Endothelial cell of umbilical vein (primary cell): ENCODE data around the gene MAB21L2. TPM values are rescaled to one million over a fixed set of nuclear protein-coding genes. Genes with fewer than 3 reads are reported as not detected.

ENCODE experiments used
- BruUV-seq: library from RNA; stranded (reverse); fragments of 400-500 nt; replicated peaks from 2 replicates; lab custom pipeline; 2021; lab: Mats Ljungman, UMichigan
- CTCF ChIA-PET: fragments of 300-600, 350-600 bp; sonication (Branson Sonifier 250); formaldehyde crosslinking; loops from one replicate; lab custom pipeline; 2021; ENCODE audit warnings: antibody characterized with exemption, inconsistent platforms; lab: Charles Lee
- POLR2A ChIA-PET: fragments of 300-600, 350-600 bp; sonication (Branson Sonifier 250); formaldehyde crosslinking; loops from one replicate; lab custom pipeline; 2021; ENCODE audit warnings: antibody characterized with exemption, inconsistent platforms; lab: Charles Lee
- DNase-seq: peaks from one replicate; pipeline ENCODE4 v3.0.0-alpha.2; 2011; ENCODE audit warnings: low read depth, low spot score
- FAIRE-seq: peaks from 2 replicates; lab custom pipeline; 2011; peaks lifted over from hg19 to GRCh38; lab: Jason Lieb, UNC
- H2AFZ ChIP-seq: 2 replicates; pipeline ENCODE4 v1.6.0; 2012; ENCODE audit warnings: low read depth, low read length, control low read depth, inconsistent platforms
- H3K27ac ChIP-seq: 2 replicates; pipeline ENCODE4 v1.5.1; 2011; ENCODE audit warnings: low read depth, mild to moderate bottlenecking, control low read depth, low read length, moderate library complexity; ENCODE audit not compliant: insufficient read depth
- H3K27me3 ChIP-seq, 2 experiments: 2 replicates each; pipeline versions ENCODE4 v1.6.0 to v1.6.1; 2011; ENCODE audit warnings: low read length in 2 of 2, mixed read lengths in 1 of 2; ENCODE audit not compliant: control insufficient read depth in 2 of 2, insufficient read depth in 2 of 2
- H3K36me3 ChIP-seq, 2 experiments: 2 replicates in 1 of 2; 3 replicates in 1 of 2; pipeline ENCODE4 v1.5.1; 2011; ENCODE audit warnings: low read length in 2 of 2, mild to moderate bottlenecking in 1 of 2, moderate library complexity in 1 of 2; ENCODE audit not compliant: control insufficient read depth in 2 of 2, insufficient read depth in 2 of 2; ENCODE audit errors: extremely low read depth in 1 of 2
- H3K4me1 ChIP-seq: 3 replicates; pipeline ENCODE4 v1.5.1; 2011; ENCODE audit warnings: mild to moderate bottlenecking, low read length; ENCODE audit not compliant: control insufficient read depth, insufficient read depth; ENCODE audit errors: extremely low read depth
- H3K4me2 ChIP-seq: 2 replicates; pipeline ENCODE4 v1.6.1; 2011; ENCODE audit warnings: low read length, control low read depth, mixed read lengths; ENCODE audit not compliant: insufficient read depth
- H3K4me3 ChIP-seq, 3 experiments: fragments of 200-600 bp in 1 of 3; sonication (generic), shearing (Covaris generic) in 1 of 3; replicated peaks in 1 of 3; 2 replicates each; pipeline ENCODE4 v1.5.1; 2011 to 2016; ENCODE audit warnings: control low read depth in 3 of 3, low read length in 3 of 3, mild to moderate bottlenecking in 2 of 3, inconsistent platforms in 1 of 3, low read depth in 1 of 3, moderate library complexity in 1 of 3; ENCODE audit not compliant: insufficient read depth in 1 of 3
- H3K79me2 ChIP-seq: 2 replicates; pipeline ENCODE4 v1.6.0; 2012; ENCODE audit warnings: low read length, inconsistent platforms; ENCODE audit not compliant: control insufficient read depth, insufficient read depth
- H3K9ac ChIP-seq: replicated peaks from 2 replicates; pipeline ENCODE3; 2011; ENCODE audit warnings: low read length, control low read depth; ENCODE audit not compliant: insufficient read depth; ENCODE audit errors: extremely low read depth
- H3K9me1 ChIP-seq: replicated peaks from 3 replicates; pipeline ENCODE4 v1.6.0; 2011; ENCODE audit warnings: mild to moderate bottlenecking, low read length; ENCODE audit not compliant: control insufficient read depth, insufficient read depth; ENCODE audit errors: extremely low read depth
- H3K9me3 ChIP-seq: replicated peaks from 2 replicates; pipeline ENCODE4 v1.5.1; 2012; ENCODE audit warnings: low read length, inconsistent platforms; ENCODE audit not compliant: control insufficient read depth, insufficient read depth
- H4K20me1 ChIP-seq: replicated peaks from 2 replicates; pipeline ENCODE3; 2011; ENCODE audit warnings: mild to moderate bottlenecking, low read length; ENCODE audit not compliant: control insufficient read depth, insufficient read depth; ENCODE audit errors: extremely low read depth
- FOS ChIP-seq: IDR thresholded peaks from 2 replicates; pipeline ENCODE4 v1.6.1; 2011; ENCODE audit warnings: mild to moderate bottlenecking, low read length, moderate library complexity, borderline replicate concordance; ENCODE audit not compliant: insufficient read depth
- JUN ChIP-seq: IDR thresholded peaks from 2 replicates; pipeline ENCODE4 v1.6.1; 2011; ENCODE audit warnings: borderline replicate concordance, low read depth; ENCODE audit not compliant: insufficient read length, insufficient read depth
- MAX ChIP-seq: IDR thresholded peaks from 2 replicates; pipeline ENCODE4 v1.6.1; 2011; ENCODE audit not compliant: insufficient read depth, insufficient read length
- MYC ChIP-seq: IDR thresholded peaks from one replicate; pipeline ENCODE4 v1.6.1; 2011; ENCODE audit warnings: mild to moderate bottlenecking, low read depth, low read length
- POLR2AphosphoS5 ChIP-seq: IDR thresholded peaks from 2 replicates; pipeline ENCODE4 v1.6.1; 2012; ENCODE audit warnings: low read depth, mild to moderate bottlenecking, control low read depth, low read length, moderate library complexity; ENCODE audit not compliant: insufficient read depth
- dilution Hi-C: fragments of 300-500 bp; cut with MboI; formaldehyde crosslinking; loops from one replicate; pipeline ENCODE4 v1.15.0; 2019; ENCODE audit warnings: low sequenced_read_pairs; ENCODE audit not compliant: extremely low pct_ligation_motif_present
- intact Hi-C: fragments of 100-400 bp; cut with micrococcal nuclease; formaldehyde crosslinking; loops from one replicate; pipeline ENCODE4 v1.10.0; 2022
- polyA plus RNA-seq, 4 experiments: library from polyadenylated mRNA; depleted of rRNA in 3 of 4; stranded (reverse) in 3 of 4; unstranded in 1 of 4; fragments of >200 nt; gene quantifications; 2 replicates each; pipeline versions ENCODE4 v1.2.1 to v1.2.3, GENCODE V29; 2011 to 2012; ENCODE audit warnings: missing spikeins in 1 of 4
- total RNA-seq: library from RNA; stranded (reverse); gene quantifications from 2 replicates; pipeline ENCODE4 v1.2.3, GENCODE V29; 2021
- TF ChIP-seq, protein P1 (sequence below), 2 donors: IDR thresholded peaks; 1 replicate in 1 of 2; 2 replicates in 1 of 2; pipeline ENCODE4 v1.5.1; 2011; ENCODE audit warnings: low read length in 2 of 2, mild to moderate bottlenecking in 2 of 2, moderate library complexity in 2 of 2, control low read depth in 1 of 2, inconsistent platforms in 1 of 2, low read depth in 1 of 2; ENCODE audit not compliant: insufficient read depth in 1 of 2; ENCODE audit errors: extremely low read depth in 1 of 2

Gene MAB21L2
- total and polyA plus RNA-seq, 2 donors (not counting 3 experiments of a cell fraction or from before 2014, with no cell fraction given) = not detected

DNA sequence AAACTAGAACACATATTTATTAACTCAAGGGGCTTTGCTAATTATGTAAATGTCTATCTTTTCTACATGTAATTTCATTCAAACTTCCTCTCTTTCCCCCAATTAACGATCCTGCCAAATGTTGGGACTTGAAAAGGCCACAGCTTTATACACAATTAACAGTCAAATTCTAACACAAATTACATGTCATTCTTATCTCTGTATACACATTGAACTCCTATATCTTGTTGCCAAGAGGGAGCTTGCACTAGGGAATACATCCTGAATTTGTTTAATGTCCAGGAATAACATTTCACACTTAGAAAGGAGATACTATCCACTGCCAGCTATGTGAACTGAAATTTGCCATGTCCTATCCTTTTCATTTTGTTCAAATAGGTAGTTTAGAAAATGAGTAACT, 38.9 kb upstream of the MAB21L2 start:
- H2AFZ ChIP-seq = no peak overlapping the region
- TF ChIP-seq JUN (no peak), MAX (no peak), POLR2AphosphoS5 (no peak), MYC (no peak), FOS (no peak)
- TF ChIP-seq, protein P1, sequence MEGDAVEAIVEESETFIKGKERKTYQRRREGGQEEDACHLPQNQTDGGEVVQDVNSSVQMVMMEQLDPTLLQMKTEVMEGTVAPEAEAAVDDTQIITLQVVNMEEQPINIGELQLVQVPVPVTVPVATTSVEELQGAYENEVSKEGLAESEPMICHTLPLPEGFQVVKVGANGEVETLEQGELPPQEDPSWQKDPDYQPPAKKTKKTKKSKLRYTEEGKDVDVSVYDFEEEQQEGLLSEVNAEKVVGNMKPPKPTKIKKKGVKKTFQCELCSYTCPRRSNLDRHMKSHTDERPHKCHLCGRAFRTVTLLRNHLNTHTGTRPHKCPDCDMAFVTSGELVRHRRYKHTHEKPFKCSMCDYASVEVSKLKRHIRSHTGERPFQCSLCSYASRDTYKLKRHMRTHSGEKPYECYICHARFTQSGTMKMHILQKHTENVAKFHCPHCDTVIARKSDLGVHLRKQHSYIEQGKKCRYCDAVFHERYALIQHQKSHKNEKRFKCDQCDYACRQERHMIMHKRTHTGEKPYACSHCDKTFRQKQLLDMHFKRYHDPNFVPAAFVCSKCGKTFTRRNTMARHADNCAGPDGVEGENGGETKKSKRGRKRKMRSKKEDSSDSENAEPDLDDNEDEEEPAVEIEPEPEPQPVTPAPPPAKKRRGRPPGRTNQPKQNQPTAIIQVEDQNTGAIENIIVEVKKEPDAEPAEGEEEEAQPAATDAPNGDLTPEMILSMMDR (IDR thresholded peaks at IDR 0.05; ENCODE audit: extremely low read depth in 1 of 2, insufficient read depth in 1 of 2, low read depth in 1 of 2, low read length in 2 of 2) = no peak
- FAIRE-seq (no peak), DNase-seq (peak; percentile 56)
- no peaks in the 10 kb centered on the region for H3K27me3 ChIP-seq
- no peaks in the 10 kb centered on the region for H3K9me3 ChIP-seq
- BruUV-seq = no TSS peak
- no peak overlapping the region for H3K4me2 ChIP-seq
- H3K79me2 ChIP-seq = no peaks in the 10 kb centered on the region
- CTCF ChIA-PET = interaction anchor here (1.4 to 3.3 kb wide), 3 partner anchors 12 to 245 kb away, joined by 3 to 6 read pairs (median 4); no protein-coding TSS in a partner anchor
- intact Hi-C loops = no loop called here
- POLR2A ChIA-PET = no interaction called here
- no peaks in the 10 kb centered on the region for H3K4me1 ChIP-seq
- no peak overlapping the region for H3K27ac ChIP-seq
- H3K9me1 ChIP-seq = no peaks in the 10 kb centered on the region
- no peaks in the 10 kb centered on the region for H4K20me1 ChIP-seq
- H3K36me3 ChIP-seq = no peaks in the 10 kb centered on the region
- no peak overlapping the region for H3K4me3 ChIP-seq
- H3K9ac ChIP-seq = no peak overlapping the region
- dilution Hi-C loops = no loop called here
